T follicular helper cell (primary cell): ENCODE results near the gene ATRNL1.

ENCODE experiments used
- DNase-seq: peaks from one replicate; pipeline ENCODE4 v3.0.0-alpha.2; 2020; ENCODE audit warnings: low read depth
- total RNA-seq, 2 experiments: gene quantifications; one replicate each; lab custom pipeline; 2026; lab: John Stamatoyannopoulos, UW

Gene ATRNL1
- total RNA-seq = 0.06 to 0.13 reads per million in 2 experiments

- DNase-seq = no peak
Observed at GRCh38 chr10:115093286-115093775, at the start of gene ATRNL1. Gene ATRNL1, plus strand, starts transcription at chr10:115093365. Its CDS starts 386 bp downstream, at chr10:115093751.

GRCh38 chr10:115043719-115044118 lies 49.4 kb upstream of the ATRNL1 start:
- DNase-seq = no peak

- no peak for DNase-seq
Observed at GRCh38 chr10:115044891-115045290, 48.3 kb upstream of the ATRNL1 start.

GRCh38 chr10:115045499-115045898 lies 47.7 kb upstream of the ATRNL1 start:
- no peak for DNase-seq

- DNase-seq = no peak
Observed at GRCh38 chr10:115046686-115047236, 46.4 kb upstream of the ATRNL1 start.

GRCh38 chr10:115047705-115048104 lies 45.5 kb upstream of the ATRNL1 start:
- no peak for DNase-seq

GRCh38 chr10:115049318-115049717 lies 43.8 kb upstream of the ATRNL1 start:
- DNase-seq = no peak

- DNase-seq = no peak
Observed at GRCh38 chr10:115049960-115050359, 43.2 kb upstream of the ATRNL1 start.

- no peak for DNase-seq
Observed at GRCh38 chr10:115050375-115051010, 42.7 kb upstream of the ATRNL1 start.

- no peak for DNase-seq
Observed at GRCh38 chr10:115051216-115051615, 41.9 kb upstream of the ATRNL1 start.

- no peak for DNase-seq
Observed at GRCh38 chr10:115052226-115052625, 40.9 kb upstream of the ATRNL1 start.

GRCh38 chr10:115052728-115053127 lies 40.4 kb upstream of the ATRNL1 start:
- no peak for DNase-seq

GRCh38 chr10:115056186-115056585 lies 37.0 kb upstream of the ATRNL1 start:
- DNase-seq = no peak

- DNase-seq = no peak
Observed at GRCh38 chr10:115059301-115059898, 33.8 kb upstream of the ATRNL1 start.

- no peak for DNase-seq
Observed at GRCh38 chr10:115063701-115064658, 29.2 kb upstream of the ATRNL1 start.

GRCh38 chr10:115065801-115066200 lies 27.4 kb upstream of the ATRNL1 start:
- DNase-seq = no peak

GRCh38 chr10:115066528-115066927 lies 26.6 kb upstream of the ATRNL1 start:
- no peak for DNase-seq

GRCh38 chr10:115073796-115074195 lies 19.4 kb upstream of the ATRNL1 start:
- DNase-seq = no peak

GRCh38 chr10:115082506-115082905 lies 10.7 kb upstream of the ATRNL1 start:
- no peak for DNase-seq

GRCh38 chr10:115084277-115084850 lies 8.8 kb upstream of the ATRNL1 start:
- no peak for DNase-seq

- DNase-seq = no peak
Observed at GRCh38 chr10:115091161-115091560, 2.0 kb upstream of the ATRNL1 start.

- DNase-seq = no peak
Observed at GRCh38 chr10:115092258-115092554, 959 bp upstream of the ATRNL1 start.
